ENCODE measurements around the gene WTAP. TPM values are rescaled to one million over a fixed set of nuclear protein-coding genes. Genes with fewer than 3 reads are reported as not detected.

WTAP gene
- 108 TPM for total RNA-seq (ENCODE audit: unreplicated experiment)
- long read RNA-seq, transcript WTAP-206 (8 exons, 2,109 nt) = minor isoform, 6 of 57 reads
- long read RNA-seq, transcript WTAP-201 (6 exons, 1,622 nt) = major isoform, 14 of 57 reads
- long read RNA-seq, transcript WTAP-202 (8 exons, 3,656 nt) = minor isoform, 8 of 57 reads
- long read RNA-seq, partial matches to known transcripts = 13 of 57 reads
- long read RNA-seq, other reads (novel, unspliced or antisense) = 12 of 57 reads

- peaks cover 10% of the 10 kb centered on the region for H3K4me1 Mint-ChIP-seq (ENCODE audit: low read depth, unreplicated experiment)
- TF ChIP-seq CTCF (IDR thresholded peaks at IDR 0.05; ENCODE audit: partially characterized antibody, unreplicated experiment) = no peak
- peaks cover 11% of the 10 kb centered on the region for H3K27me3 Mint-ChIP-seq (ENCODE audit: unreplicated experiment)
- H3K9me3 Mint-ChIP-seq (ENCODE audit: unreplicated experiment) = peaks cover 19% of the 10 kb centered on the region
- peak within 1 kb of the TSS; percentile 91 for H3K4me3 Mint-ChIP-seq (ENCODE audit: unreplicated experiment)
- peak within 1 kb of the TSS; percentile 100 for H3K27ac Mint-ChIP-seq (ENCODE audit: unreplicated experiment)
- peak; percentile 98 for DNase-seq
- H3K36me3 Mint-ChIP-seq (ENCODE audit: unreplicated experiment) = no peaks in the 10 kb centered on the region
Measured at GRCh38 chr6:159726918-159727716, at the start of gene WTAP. WTAP (plus strand) TSS chr6:159727506; CDS start chr6:159736266, 8,760 bp downstream.

- no peak for DNase-seq
- no peaks in the 10 kb centered on the region for H3K9me3 Mint-ChIP-seq (ENCODE audit: unreplicated experiment)
Measured at GRCh38 chr6:159677506-159678165, 49.7 kb upstream of the WTAP start.

GRCh38 chr6:159678574-159678973, 48.7 kb upstream of the WTAP start:
- H3K27me3 Mint-ChIP-seq (ENCODE audit: unreplicated experiment) = no peaks in the 10 kb centered on the region
- no peak for TF ChIP-seq CTCF (IDR thresholded peaks at IDR 0.05; ENCODE audit: partially characterized antibody, unreplicated experiment)
- no peaks in the 10 kb centered on the region for H3K9me3 Mint-ChIP-seq (ENCODE audit: unreplicated experiment)
- DNase-seq = no peak
- no peak overlapping the region for H3K27ac Mint-ChIP-seq (ENCODE audit: unreplicated experiment)
- no peaks in the 10 kb centered on the region for H3K36me3 Mint-ChIP-seq (ENCODE audit: unreplicated experiment)
- no peak overlapping the region for H3K4me3 Mint-ChIP-seq (ENCODE audit: unreplicated experiment)
- H3K4me1 Mint-ChIP-seq (ENCODE audit: low read depth, unreplicated experiment) = no peaks in the 10 kb centered on the region

More at GRCh38 chr6:159677506-159678165, 49.7 kb upstream of the WTAP start:
- Mint-ChIP-seq H3K36me3 (ENCODE audit: unreplicated experiment) (no peaks in the 10 kb centered on the region), H3K27ac (ENCODE audit: unreplicated experiment) (no peak overlapping the region), H3K4me1 (ENCODE audit: low read depth, unreplicated experiment) (no peaks in the 10 kb centered on the region), H3K27me3 (ENCODE audit: unreplicated experiment) (no peaks in the 10 kb centered on the region), H3K4me3 (ENCODE audit: unreplicated experiment) (no peak overlapping the region)
- TF ChIP-seq CTCF (IDR thresholded peaks at IDR 0.05; ENCODE audit: partially characterized antibody, unreplicated experiment) = no peak

GRCh38 chr6:159679091-159680077, 47.9 kb upstream of the WTAP start:
- no peak overlapping the region for H3K4me3 Mint-ChIP-seq (ENCODE audit: unreplicated experiment)
- H3K4me1 Mint-ChIP-seq (ENCODE audit: low read depth, unreplicated experiment) = no peaks in the 10 kb centered on the region
- no peak for TF ChIP-seq CTCF (IDR thresholded peaks at IDR 0.05; ENCODE audit: partially characterized antibody, unreplicated experiment)
- no peak overlapping the region for H3K27ac Mint-ChIP-seq (ENCODE audit: unreplicated experiment)
- no peaks in the 10 kb centered on the region for H3K9me3 Mint-ChIP-seq (ENCODE audit: unreplicated experiment)
- DNase-seq = no peak
- H3K36me3 Mint-ChIP-seq (ENCODE audit: unreplicated experiment) = no peaks in the 10 kb centered on the region
- no peaks in the 10 kb centered on the region for H3K27me3 Mint-ChIP-seq (ENCODE audit: unreplicated experiment)
